Gastroesophageal sphincter (tissue), 4 donors: ENCODE data around the gene HBA1. TPM values are rescaled to one million over a fixed set of nuclear protein-coding genes. Genes with fewer than 3 reads are reported as not detected.

Experiments used
- ATAC-seq: fragments of 150-250 bp; one replicate; pipeline ENCODE4 v1.9.1; 2016; ENCODE audit warnings: mild to moderate bottlenecking, moderate library complexity
- H3K27ac ChIP-seq, 4 donors: fragments of 200-600 bp; sonication (generic) in 3 of 4; 1 replicate in 3 of 4; 2 replicates in 1 of 4; pipeline ENCODE4 v1.5.1; 2016 to 2019
- H3K27me3 ChIP-seq: fragments of 200-600 bp; sonication (generic); one replicate; pipeline ENCODE4 v1.5.1; 2019
- H3K36me3 ChIP-seq, 2 donors: fragments of 200-600 bp; sonication (generic); one replicate each; pipeline ENCODE4 v1.5.1; 2019; ENCODE audit warnings: control low read depth in 1 of 2
- H3K4me1 ChIP-seq, 3 donors: fragments of 200-600 bp; sonication (generic); 1 replicate in 2 of 3; 2 replicates in 1 of 3; pipeline ENCODE4 v1.5.1; 2016 to 2019; ENCODE audit warnings: control low read depth in 2 of 3
- H3K4me3 ChIP-seq, 2 donors: fragments of 200-600 bp; sonication (generic); one replicate each; pipeline ENCODE4 v1.5.1; 2019; ENCODE audit warnings: mild to moderate bottlenecking in 1 of 2, moderate library complexity in 1 of 2
- H3K9me3 ChIP-seq, 3 donors: fragments of 200-600 bp; sonication (generic); one replicate each; pipeline ENCODE4 v1.5.1; 2017 to 2019; ENCODE audit warnings: control low read depth in 2 of 3
- CTCF ChIP-seq, 4 experiments: fragments of 200-600 bp in 2 of 4; fragments of 450-650 bp in 2 of 4; sonication (generic) in 1 of 4; IDR thresholded peaks; one replicate each; pipeline ENCODE4 v1.5.1; 2017 to 2019; ENCODE audit warnings: antibody characterized with exemption in 4 of 4, mild to moderate bottlenecking in 2 of 4, moderate library complexity in 2 of 4
- EP300 ChIP-seq: sonication (generic); formaldehyde crosslinking; IDR thresholded peaks from one replicate; pipeline ENCODE4 v1.6.1; 2017; ENCODE audit warnings: antibody characterized with exemption, mild to moderate bottlenecking
- POLR2A ChIP-seq, 2 donors: fragments of 450-650 bp; IDR thresholded peaks; one replicate each; pipeline ENCODE4 v1.6.1; 2017; ENCODE audit warnings: antibody characterized with exemption in 2 of 2, mild to moderate bottlenecking in 2 of 2, moderate library complexity in 1 of 2
- POLR2AphosphoS5 ChIP-seq: sonication (generic); formaldehyde crosslinking; IDR thresholded peaks from one replicate; pipeline ENCODE4 v1.6.1; 2017; ENCODE audit warnings: antibody characterized with exemption
- WGBS, 2 donors: methylation state at CpG; one replicate each; pipeline ENCODE4 v1.1.5; 2018; ENCODE audit warnings: low coverage in 1 of 2; 5-methylcytosine and 5-hydroxymethylcytosine counted together
- total RNA-seq, 4 donors: library from RNA; depleted of rRNA; stranded (reverse); fragments of >200 nt; gene quantifications; one replicate each; pipeline ENCODE4 v1.1.0, GENCODE V29; 2016

The HBA1 gene
- total RNA-seq, 4 donors from 2014 or later, result 15.5 to 96.7 (median 53.1) TPM; not detected in 1

GRCh38 chr16:138049-138417 is 38.4 kb upstream of the HBA1 start:
- no CpG with 5 or more reads among the region's 30 CpGs for WGBS, 2 donors
- Histone ChIP-seq H3K9me3 (no peaks in the 10 kb centered on the region), H3K36me3 (no peaks in the 10 kb centered on the region), H3K27me3 (peaks cover 9% of the 10 kb centered on the region), H3K4me3 (peak overlapping the region; percentile 84 to 99), H3K4me1 (peaks cover 0 to 27% (median 0%) of the 10 kb centered on the region in 3 donors), H3K27ac (peak overlapping the region; percentile 62 to 90 (median 88))
- TF ChIP-seq EP300 (no peak), CTCF (IDR thresholded peaks at IDR 0.05) (no peak), POLR2A (IDR thresholded peaks at IDR 0.05) (no peak), POLR2AphosphoS5 (no peak)
- ATAC-seq, result peak; percentile 23

- H3K9me3 ChIP-seq, result no peaks in the 10 kb centered on the region
- H3K27me3 ChIP-seq, result peaks cover 30% of the 10 kb centered on the region
- ATAC-seq, result no peak
- H3K27ac ChIP-seq, result no peak overlapping the region
- H3K36me3 ChIP-seq, result no peaks in the 10 kb centered on the region
- no peak overlapping the region for H3K4me3 ChIP-seq
- TF ChIP-seq EP300, result no peak
- TF ChIP-seq POLR2AphosphoS5, result no peak
- TF ChIP-seq CTCF (IDR thresholded peaks at IDR 0.05), result no peak
- no peak for TF ChIP-seq POLR2A (IDR thresholded peaks at IDR 0.05)
- WGBS, 2 donors, result 47 to 55% methylated on average over 10 of the region's 10 CpGs
- H3K4me1 ChIP-seq, result peaks cover 0 to 27% (median 0%) of the 10 kb centered on the region in 3 donors
These were observed 36.2 kb upstream of the HBA1 start for GRCh38 chr16:140175-140857.

- 61 to 63% methylated on average over 5 to 9 of the region's 12 CpGs for WGBS, 2 donors
These were observed 34.0 kb upstream of the HBA1 start for GRCh38 chr16:142405-142967.

GRCh38 chr16:143047-143446 is 33.4 kb upstream of the HBA1 start:
- no peak for ATAC-seq
- TF ChIP-seq EP300, result no peak
- TF ChIP-seq POLR2A (IDR thresholded peaks at IDR 0.05), result no peak
- no peak for TF ChIP-seq POLR2AphosphoS5
- TF ChIP-seq CTCF (IDR thresholded peaks at IDR 0.05), result no peak
- H3K36me3 ChIP-seq, result no peaks in the 10 kb centered on the region
- no peak overlapping the region for H3K4me3 ChIP-seq
- peaks cover 0 to 7% (median 0%) of the 10 kb centered on the region in 3 donors for H3K4me1 ChIP-seq
- H3K27me3 ChIP-seq, result peaks cover 47% of the 10 kb centered on the region
- H3K9me3 ChIP-seq, result no peaks in the 10 kb centered on the region
- no peak overlapping the region for H3K27ac ChIP-seq
- WGBS, 2 donors, result 83% methylated on average over 2 of the region's 6 CpGs; no CpG with 5 or more reads in 1 of the 2 donors

More at GRCh38 chr16:142405-142967, 34.0 kb upstream of the HBA1 start:
- Histone ChIP-seq H3K4me3 (no peak overlapping the region), H3K27me3 (peaks cover 47% of the 10 kb centered on the region), H3K9me3 (no peaks in the 10 kb centered on the region), H3K4me1 (peaks cover 0 to 12% (median 0%) of the 10 kb centered on the region in 3 donors), H3K27ac (no peak overlapping the region), H3K36me3 (no peaks in the 10 kb centered on the region)
- ATAC-seq, result no peak
- TF ChIP-seq CTCF (IDR thresholded peaks at IDR 0.05), result no peak
- TF ChIP-seq POLR2A (IDR thresholded peaks at IDR 0.05), result no peak
- TF ChIP-seq EP300, result no peak
- no peak for TF ChIP-seq POLR2AphosphoS5

- Histone ChIP-seq H3K36me3 (no peaks in the 10 kb centered on the region), H3K27me3 (peaks cover 47% of the 10 kb centered on the region), H3K4me1 (peaks cover 0 to 7% (median 0%) of the 10 kb centered on the region in 3 donors), H3K9me3 (no peaks in the 10 kb centered on the region), H3K27ac (no peak overlapping the region), H3K4me3 (no peak overlapping the region)
- no peak for ATAC-seq
- WGBS, 2 donors, result 60 to 66% methylated on average over 3 of the region's 6 CpGs
- TF ChIP-seq POLR2A (IDR thresholded peaks at IDR 0.05) (no peak), EP300 (no peak), CTCF (IDR thresholded peaks at IDR 0.05) (no peak), POLR2AphosphoS5 (no peak)
These were observed 33.0 kb upstream of the HBA1 start for GRCh38 chr16:143456-143855.
